Activated CD4-positive, alpha-beta memory T cell treated with anti-CD3 and anti-CD28 coated beads for 36 hours (primary cell): ENCODE measurements around the gene INTS6L. TPM values are rescaled to one million over a fixed set of nuclear protein-coding genes. Genes with fewer than 3 reads are reported as not detected.
A peak's percentile ranks its signal among the peaks of the same experiment; 100 is the strongest.
"Not testable (repeated sequence)": the region's sequence is repeated elsewhere in the genome, so short reads cannot be mapped to it uniquely, and the experiment has no call there.

Experiments
- CTCF ChIA-PET: fragments of 350-600 bp; sonication (Branson Sonifier 250); formaldehyde crosslinking; loops from one replicate; lab custom pipeline; 2021; ENCODE audit warnings: antibody characterized with exemption, inconsistent platforms; lab: Charles Lee
- POLR2A ChIA-PET: fragments of 350-600 bp; sonication (Branson Sonifier 250); formaldehyde crosslinking; loops from one replicate; lab custom pipeline; 2021; ENCODE audit warnings: antibody characterized with exemption; lab: Charles Lee
- DNase-seq: peaks from one replicate; pipeline ENCODE4 v3.0.0-alpha.2; 2020
- H3K27ac Mint-ChIP-seq: one replicate; pipeline ENCODE4 v1.8.0; 2021; ENCODE audit warnings: mixed read lengths
- H3K27me3 Mint-ChIP-seq: one replicate; pipeline ENCODE4 v1.8.0; 2021; ENCODE audit warnings: mixed read lengths
- H3K36me3 Mint-ChIP-seq: one replicate; pipeline ENCODE4 v1.8.0; 2021; ENCODE audit warnings: mixed read lengths
- H3K4me1 Mint-ChIP-seq: one replicate; pipeline ENCODE4 v1.8.0; 2021; ENCODE audit warnings: low read depth, mixed read lengths
- H3K4me3 Mint-ChIP-seq: one replicate; pipeline ENCODE4 v1.8.0; 2021; ENCODE audit warnings: mild to moderate bottlenecking, mixed read lengths
- H3K9me3 Mint-ChIP-seq: one replicate; pipeline ENCODE4 v1.8.0; 2021; ENCODE audit warnings: mixed read lengths
- intact Hi-C: fragments of 100-400 bp; cut with micrococcal nuclease; formaldehyde crosslinking; loops from one replicate; pipeline ENCODE4 v1.15.1; 2023
- total RNA-seq, 2 experiments: library from RNA; stranded (reverse); gene quantifications; one replicate each; pipeline ENCODE4 v1.2.3, GENCODE V29; 2021

Gene INTS6L
- total RNA-seq, 2 experiments from 2014 or later: 21.2 to 22.7 TPM

DNA sequence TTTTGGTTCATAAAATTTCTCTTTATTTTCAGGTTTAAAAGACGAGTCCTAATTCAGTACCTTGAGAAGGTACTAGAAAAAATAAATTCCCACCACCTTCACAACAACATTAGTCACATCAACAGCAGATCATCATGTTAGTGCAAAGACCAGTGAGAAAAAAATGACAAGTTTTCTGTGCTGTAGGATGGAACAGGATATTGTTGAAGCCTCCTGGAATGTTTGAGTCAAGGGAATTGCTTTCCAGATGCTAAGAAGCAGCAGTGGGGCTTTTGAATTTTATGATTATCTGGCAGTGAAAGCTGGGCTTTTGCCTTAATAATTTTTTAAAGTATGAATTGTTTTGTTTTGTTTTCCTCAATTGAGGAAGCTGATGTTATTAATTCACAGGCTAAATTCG lies 61.0 kb downstream of the INTS6L start:
- no peak for DNase-seq
- Mint-ChIP-seq H3K36me3 (peaks cover 21% of the 10 kb centered on the region), H3K9me3 (no peaks in the 10 kb centered on the region), H3K4me3 (no peak overlapping the region), H3K4me1 (no peaks in the 10 kb centered on the region), H3K27ac (no peak overlapping the region), H3K27me3 (no peaks in the 10 kb centered on the region)
- POLR2A ChIA-PET: no interaction called here
- intact Hi-C loops: no loop called here
- CTCF ChIA-PET: no interaction called here

- Mint-ChIP-seq H3K9me3 (no peaks in the 10 kb centered on the region), H3K27me3 (no peaks in the 10 kb centered on the region), H3K27ac (no peak overlapping the region), H3K4me3 (no peak overlapping the region), H3K36me3 (peaks cover 5% of the 10 kb centered on the region), H3K4me1 (no peaks in the 10 kb centered on the region)
- DNase-seq: no peak
- intact Hi-C loops: no loop called here
- ChIA-PET CTCF (no interaction called here), POLR2A (no interaction called here)
Observed at GRCh38 chrX:135585153-135585552, 64.7 kb downstream of the INTS6L start.

- H3K9me3 Mint-ChIP-seq: no peaks in the 10 kb centered on the region
- no peak for DNase-seq
- no peaks in the 10 kb centered on the region for H3K4me1 Mint-ChIP-seq
- no peaks in the 10 kb centered on the region for H3K27me3 Mint-ChIP-seq
- no peaks in the 10 kb centered on the region for H3K36me3 Mint-ChIP-seq
- intact Hi-C loops: no loop called here
- no peak overlapping the region for H3K27ac Mint-ChIP-seq
- ChIA-PET CTCF (no interaction called here), POLR2A (no interaction called here)
- no peak overlapping the region for H3K4me3 Mint-ChIP-seq
Observed at GRCh38 chrX:135591871-135592270, 71.4 kb downstream of the INTS6L start.

GRCh38 chrX:135594049-135594448 lies 73.6 kb downstream of the INTS6L start:
- H3K9me3 Mint-ChIP-seq, H3K4me1 Mint-ChIP-seq, POLR2A ChIA-PET, H3K27ac Mint-ChIP-seq, H3K27me3 Mint-ChIP-seq, DNase-seq, H3K36me3 Mint-ChIP-seq, intact Hi-C loops, H3K4me3 Mint-ChIP-seq: not testable (repeated sequence)
- CTCF ChIA-PET: interaction anchor here (1.4 kb wide), 1 partner anchor 109 kb away, joined by 4 read pairs; no protein-coding TSS in a partner anchor

DNA sequence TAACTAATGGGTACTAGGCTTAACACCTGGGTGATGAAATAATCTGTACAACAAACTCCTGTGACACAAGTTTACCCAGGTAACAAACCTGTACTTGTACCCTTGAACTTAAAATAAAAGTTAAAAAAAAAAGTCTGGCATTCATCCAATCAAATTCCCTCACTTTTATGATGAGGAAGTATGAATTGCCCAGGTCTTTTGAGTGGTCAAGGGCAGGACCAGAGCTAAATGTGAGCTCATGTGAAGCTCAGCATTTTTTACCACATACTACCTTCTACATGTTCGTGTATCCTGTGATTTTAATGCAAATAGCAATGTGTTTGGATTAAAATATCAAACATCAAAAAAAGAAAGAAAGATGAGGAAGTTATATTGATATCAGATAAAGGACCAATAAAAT lies 74.0 kb downstream of the INTS6L start:
- POLR2A ChIA-PET, H3K4me1 Mint-ChIP-seq: not testable (repeated sequence)

DNA sequence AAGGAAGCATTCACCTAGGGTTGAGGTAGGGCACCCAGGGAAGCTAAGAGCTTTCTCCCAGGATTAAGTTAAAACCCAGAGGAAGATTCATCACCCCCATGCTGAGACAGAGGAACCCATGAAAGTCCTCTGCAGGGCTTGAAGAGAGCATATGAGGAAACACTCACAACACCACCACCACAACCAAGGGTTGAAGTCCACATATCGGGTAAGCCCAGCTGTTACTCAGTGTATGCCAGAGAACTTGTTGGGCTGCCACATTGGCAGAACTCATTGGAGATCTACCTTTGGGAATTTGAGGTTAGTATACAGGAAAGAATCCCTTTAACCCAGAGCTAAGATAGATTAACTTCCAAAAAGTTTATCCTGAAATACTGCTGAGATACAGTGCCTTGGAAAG lies 75.1 kb downstream of the INTS6L start:
- CTCF ChIA-PET: interaction anchor here (0.7 to 1.2 kb wide), 3 partner anchors 111 to 289 kb away, joined by 3 to 7 read pairs (median 3); no protein-coding TSS in a partner anchor
- intact Hi-C loops: no loop called here
- peaks cover 3% of the 10 kb centered on the region for H3K27me3 Mint-ChIP-seq
- H3K4me1 Mint-ChIP-seq: no peaks in the 10 kb centered on the region
- H3K27ac Mint-ChIP-seq: no peak overlapping the region
- no peaks in the 10 kb centered on the region for H3K36me3 Mint-ChIP-seq
- H3K9me3 Mint-ChIP-seq: no peaks in the 10 kb centered on the region
- POLR2A ChIA-PET: no interaction called here
- no peak for DNase-seq
- no peak overlapping the region for H3K4me3 Mint-ChIP-seq

More for the DNA sequence above, 74.0 kb downstream of the INTS6L start:
- H3K27ac Mint-ChIP-seq, H3K4me3 Mint-ChIP-seq, DNase-seq, intact Hi-C loops, H3K27me3 Mint-ChIP-seq, H3K36me3 Mint-ChIP-seq, H3K9me3 Mint-ChIP-seq: not testable (repeated sequence)
- CTCF ChIA-PET: interaction anchor here (1.1 kb wide), 1 partner anchor 288 kb away, joined by 3 read pairs; no protein-coding TSS in a partner anchor

DNA sequence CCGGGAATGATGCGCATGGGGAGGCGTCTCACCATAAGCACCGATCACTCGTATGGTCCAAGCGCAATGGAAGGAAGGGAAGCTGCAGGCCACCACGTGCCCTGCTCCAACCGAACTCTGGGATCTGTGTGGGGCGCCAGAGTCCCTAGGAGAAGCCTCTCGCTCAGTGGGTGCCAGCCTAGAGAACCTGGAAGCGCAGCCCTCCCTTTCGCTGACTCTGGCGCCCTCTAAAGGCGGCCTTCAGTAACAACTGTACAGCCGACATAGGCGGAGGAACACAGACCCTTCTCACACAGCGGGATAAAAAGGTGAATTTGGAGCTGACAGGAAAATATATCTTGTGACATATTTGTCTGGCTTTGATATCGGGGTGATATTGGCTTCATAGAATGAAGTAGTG lies 76.0 kb downstream of the INTS6L start:
- Mint-ChIP-seq H3K4me1 (no peaks in the 10 kb centered on the region), H3K36me3 (no peaks in the 10 kb centered on the region), H3K9me3 (no peaks in the 10 kb centered on the region), H3K27me3 (peaks cover 3% of the 10 kb centered on the region), H3K27ac (no peak overlapping the region), H3K4me3 (no peak overlapping the region)
- DNase-seq: peak; percentile 58
- ChIA-PET POLR2A (no interaction called here), CTCF (interaction anchor here (0.6 to 0.7 kb wide), 4 partner anchors 9 to 115 kb away, joined by 3 to 7 read pairs (median 3); no protein-coding TSS in a partner anchor)
- intact Hi-C loops: loop anchor here (1.0 kb wide), 1 partner anchor 112 kb away; no protein-coding TSS in a partner anchor

DNA sequence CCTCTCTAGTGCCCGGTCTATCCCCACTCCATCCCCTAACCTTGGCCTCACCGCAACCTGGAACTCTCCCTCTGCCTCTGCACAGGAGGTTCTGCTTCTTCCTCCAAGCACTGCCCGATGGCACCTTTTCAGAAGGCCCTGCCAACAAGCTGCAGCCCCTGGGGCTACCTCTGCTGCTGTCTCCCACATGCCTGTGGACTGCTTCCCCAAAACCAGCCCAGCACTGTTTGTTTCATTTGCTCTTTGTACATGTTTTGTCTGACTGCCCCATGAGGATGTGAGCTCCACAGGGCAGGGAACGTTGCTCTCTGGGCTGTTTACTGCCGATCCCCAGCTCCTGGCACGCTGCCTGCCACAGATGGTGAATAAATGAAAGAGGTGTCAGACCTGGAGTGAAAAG lies 85.4 kb downstream of the INTS6L start:
- Mint-ChIP-seq H3K36me3 (no peaks in the 10 kb centered on the region), H3K27me3 (peaks cover 5% of the 10 kb centered on the region), H3K4me3 (no peak overlapping the region), H3K27ac (no peak overlapping the region), H3K9me3 (no peaks in the 10 kb centered on the region), H3K4me1 (no peaks in the 10 kb centered on the region)
- ChIA-PET POLR2A (no interaction called here), CTCF (interaction anchor here (1.2 kb wide), 1 partner anchor 9 kb away, joined by 7 read pairs; no protein-coding TSS in a partner anchor)
- no peak for DNase-seq
- intact Hi-C loops: no loop called here

- H3K27ac Mint-ChIP-seq, H3K27me3 Mint-ChIP-seq, H3K4me3 Mint-ChIP-seq, H3K36me3 Mint-ChIP-seq, intact Hi-C loops, POLR2A ChIA-PET, H3K9me3 Mint-ChIP-seq, DNase-seq, H3K4me1 Mint-ChIP-seq: not testable (repeated sequence)
- CTCF ChIA-PET: interaction anchor here (0.7 kb wide), 1 partner anchor 416 kb away, joined by 3 read pairs; no protein-coding TSS in a partner anchor
Observed at GRCh38 chrX:135624408-135625204, 104.1 kb downstream of the INTS6L start.

GRCh38 chrX:135625995-135626394 lies 105.5 kb downstream of the INTS6L start:
- H3K27ac Mint-ChIP-seq: no peak overlapping the region
- H3K4me1 Mint-ChIP-seq: no peaks in the 10 kb centered on the region
- no peaks in the 10 kb centered on the region for H3K9me3 Mint-ChIP-seq
- ChIA-PET CTCF (interaction anchor here (0.9 kb wide), 1 partner anchor 11 kb away, joined by 3 read pairs; no protein-coding TSS in a partner anchor), POLR2A (no interaction called here)
- intact Hi-C loops: no loop called here
- DNase-seq: no peak
- no peak overlapping the region for H3K4me3 Mint-ChIP-seq
- no peaks in the 10 kb centered on the region for H3K36me3 Mint-ChIP-seq
- no peaks in the 10 kb centered on the region for H3K27me3 Mint-ChIP-seq

- ChIA-PET POLR2A (no interaction called here), CTCF (no interaction called here)
- no peak overlapping the region for H3K4me3 Mint-ChIP-seq
- H3K27me3 Mint-ChIP-seq: no peaks in the 10 kb centered on the region
- H3K9me3 Mint-ChIP-seq: no peaks in the 10 kb centered on the region
- DNase-seq: no peak
- no peaks in the 10 kb centered on the region for H3K36me3 Mint-ChIP-seq
- H3K4me1 Mint-ChIP-seq: no peaks in the 10 kb centered on the region
- intact Hi-C loops: no loop called here
- H3K27ac Mint-ChIP-seq: no peak overlapping the region
Observed at GRCh38 chrX:135629342-135629741, 108.9 kb downstream of the INTS6L start.
